Measurements from ENCODE around the gene DUSP7.

Gene DUSP7

DNA sequence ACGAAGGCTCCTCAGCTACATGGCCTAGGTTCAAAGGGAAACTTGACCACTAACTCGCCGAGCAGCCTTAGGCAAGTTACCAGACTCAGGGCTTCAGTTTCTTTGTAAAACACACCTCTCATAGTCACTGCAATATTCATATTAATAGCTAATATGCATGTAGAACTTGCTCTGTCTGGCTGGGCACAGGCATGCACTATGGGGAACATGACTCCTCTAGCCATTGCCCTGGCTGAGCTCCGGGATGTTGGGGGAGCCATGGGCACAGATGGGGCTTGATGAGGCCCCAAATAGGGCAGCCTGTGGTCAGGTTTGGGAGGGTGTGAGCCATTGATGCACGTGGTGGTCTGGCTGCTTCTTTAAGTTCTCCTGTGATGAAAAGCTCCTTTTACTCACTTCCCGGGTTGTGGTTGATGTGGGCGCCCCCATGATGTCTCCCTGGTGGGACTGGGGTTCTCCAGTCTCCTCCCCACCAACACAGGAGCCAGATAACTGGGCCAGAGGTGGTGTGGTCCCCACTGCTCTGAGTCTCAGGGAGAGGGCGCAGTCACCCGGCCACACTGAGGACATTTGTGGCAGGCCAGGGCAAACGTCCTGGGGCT is 29.4 kb upstream of the DUSP7 start:
- DNase-seq, result no peak

DNA sequence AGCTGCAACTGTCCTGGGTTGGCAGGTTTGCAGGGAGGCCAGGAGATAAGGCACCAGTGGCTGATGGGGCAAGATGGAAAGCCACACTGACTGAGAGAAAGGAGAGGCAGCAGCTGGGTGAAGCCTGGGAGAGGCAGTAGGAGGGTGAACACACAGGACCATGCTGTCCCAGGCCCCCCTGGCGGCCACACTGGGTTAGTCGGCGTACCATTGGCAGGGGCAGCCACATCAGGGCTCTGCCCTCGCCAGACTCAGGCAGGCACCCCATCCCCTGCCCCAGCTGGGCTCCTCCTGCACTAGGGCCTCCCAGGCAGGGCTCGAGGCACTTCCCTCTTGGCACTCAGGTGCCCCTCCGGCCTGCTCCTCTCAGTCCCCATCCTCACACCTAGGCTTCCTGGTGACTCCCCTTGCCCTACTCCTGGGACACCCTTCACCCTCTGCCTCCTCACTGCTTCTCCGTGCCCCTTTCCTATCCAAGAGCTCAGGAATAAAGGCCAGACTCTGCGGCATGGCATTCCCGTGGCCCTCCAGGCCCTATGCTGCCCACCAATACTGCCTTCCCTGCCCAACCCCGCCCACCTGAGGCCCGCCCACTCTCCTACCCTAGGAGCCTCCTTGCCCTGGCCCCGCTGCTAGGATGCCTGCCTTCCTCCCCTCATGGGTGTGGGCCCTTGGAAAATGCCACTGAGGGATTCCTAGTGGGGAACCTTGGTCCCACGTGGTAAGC is 28.7 kb upstream of the DUSP7 start:
- no peak for DNase-seq

DNA sequence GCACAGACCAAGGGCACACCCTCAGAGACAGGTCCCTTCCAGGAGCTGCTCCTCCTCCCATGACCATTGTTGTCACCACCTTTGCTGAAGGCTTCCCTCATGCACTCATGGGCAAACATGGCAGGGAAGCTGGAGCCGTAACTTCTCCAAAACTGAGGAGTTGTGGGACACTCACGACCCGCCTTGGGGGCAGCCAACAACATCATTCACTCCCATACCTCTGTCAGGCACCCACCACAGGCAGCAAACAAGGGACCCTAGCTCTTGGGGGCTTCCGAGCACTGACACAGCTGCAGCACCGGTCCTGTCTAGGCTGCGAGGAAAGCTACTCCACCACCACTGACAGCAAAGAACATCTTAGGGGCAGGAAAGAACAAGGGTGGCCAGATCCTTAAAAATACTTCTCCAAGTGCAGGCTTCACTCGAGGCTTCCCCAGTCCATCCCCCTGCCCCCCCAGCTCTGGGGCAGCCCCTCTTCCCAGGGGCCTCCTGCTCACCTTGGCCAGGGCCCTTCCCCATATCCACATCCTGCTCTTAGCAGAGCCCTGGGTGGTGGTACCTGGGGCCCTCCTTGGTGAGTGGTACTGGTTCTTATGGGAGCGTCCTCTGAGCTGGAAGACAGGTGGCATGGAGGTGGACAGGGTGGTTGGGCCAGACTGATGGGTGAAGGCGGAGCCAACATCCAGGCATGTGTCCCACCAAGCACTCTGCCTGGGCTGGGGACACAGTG is 28.0 kb upstream of the DUSP7 start:
- no peak for DNase-seq

DNA sequence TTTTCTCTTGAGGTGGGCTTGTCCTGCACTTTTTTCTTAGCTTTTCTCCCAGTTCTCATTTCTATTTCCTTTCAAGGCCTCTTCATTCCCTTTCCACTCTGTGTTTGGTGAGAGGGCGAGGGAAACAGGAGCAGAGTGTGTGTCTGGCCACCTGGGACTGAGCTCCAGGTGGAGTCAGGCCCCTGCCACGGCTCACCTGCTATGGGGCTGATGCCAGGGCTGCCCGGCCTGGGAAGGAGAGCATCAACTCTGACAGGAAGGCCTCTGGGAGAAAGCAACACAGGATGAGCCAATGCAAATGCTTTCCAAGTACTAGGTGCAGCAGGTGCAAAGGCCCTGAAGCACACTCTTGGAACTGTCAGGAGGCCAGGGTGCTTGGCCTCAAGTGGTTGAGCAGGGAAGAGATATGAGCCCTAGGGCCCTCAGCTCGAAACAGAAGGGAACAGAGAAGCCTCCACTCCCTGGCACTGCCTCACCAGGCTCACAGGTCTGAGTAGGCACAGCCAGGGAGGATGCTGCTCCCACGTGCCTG is 27.3 kb upstream of the DUSP7 start:
- DNase-seq, result no peak

DNA sequence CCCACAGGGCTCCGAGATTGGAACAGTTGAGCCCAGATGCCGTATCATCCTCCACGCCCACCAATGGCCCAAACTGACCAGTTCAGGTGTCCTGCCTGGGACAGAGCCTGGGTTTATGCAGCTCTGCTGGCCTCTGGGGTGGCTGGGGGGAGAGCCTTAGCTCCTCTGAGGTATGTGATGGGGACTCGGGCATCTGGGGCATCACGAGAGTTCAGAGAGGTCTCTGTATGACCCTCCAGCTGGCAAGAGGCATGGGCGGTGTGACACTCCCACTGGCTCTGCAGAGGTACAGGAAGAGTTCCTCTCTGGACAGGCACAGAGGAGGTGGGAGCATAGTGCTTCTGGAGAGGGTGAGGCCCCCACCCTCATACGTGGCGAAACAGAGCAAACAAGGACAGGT is 26.6 kb upstream of the DUSP7 start:
- no peak for DNase-seq

DNA sequence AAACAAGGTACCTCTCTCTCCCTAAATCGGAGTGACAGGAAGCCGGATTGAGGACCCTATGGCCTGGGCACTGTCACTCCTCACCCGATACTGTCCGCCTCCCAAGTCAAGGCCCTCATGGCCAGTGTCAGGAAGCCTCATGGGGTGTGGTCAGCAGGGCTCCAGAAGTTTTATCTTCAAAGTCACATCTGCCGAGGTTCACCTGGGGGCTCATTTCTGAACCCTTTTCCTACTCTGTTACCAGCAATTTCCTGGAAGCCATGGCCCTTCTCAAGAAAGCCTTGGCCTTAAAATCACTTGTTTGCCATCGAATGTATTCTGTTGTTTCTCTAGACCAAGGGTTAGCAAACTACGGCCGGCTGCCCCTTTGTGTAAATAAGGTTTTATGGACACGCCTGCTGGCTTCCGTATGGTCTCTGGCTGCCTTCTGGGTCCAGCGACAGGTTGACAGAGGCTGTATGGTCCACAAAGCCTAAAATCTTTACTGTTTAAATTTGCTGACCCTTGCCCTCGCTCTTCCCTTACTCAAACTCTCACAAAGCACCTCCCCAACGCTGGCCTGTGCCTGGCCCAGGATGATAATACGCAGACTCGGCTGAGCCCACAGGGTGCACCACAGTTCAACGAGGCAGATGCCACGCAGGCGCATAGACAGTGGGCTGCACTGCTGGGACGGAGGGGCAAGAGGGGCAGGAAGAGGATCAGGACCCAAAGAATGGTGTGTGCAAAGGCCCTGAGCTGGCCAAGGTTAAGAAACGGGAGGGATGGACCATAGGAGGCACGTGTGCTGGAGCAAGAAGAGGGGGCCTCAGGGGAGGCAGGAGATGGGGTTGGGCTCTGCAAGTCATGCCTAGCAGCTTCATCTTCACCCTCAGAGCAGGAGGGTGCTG is 24.7 kb upstream of the DUSP7 start:
- DNase-seq, result no peak

DNA sequence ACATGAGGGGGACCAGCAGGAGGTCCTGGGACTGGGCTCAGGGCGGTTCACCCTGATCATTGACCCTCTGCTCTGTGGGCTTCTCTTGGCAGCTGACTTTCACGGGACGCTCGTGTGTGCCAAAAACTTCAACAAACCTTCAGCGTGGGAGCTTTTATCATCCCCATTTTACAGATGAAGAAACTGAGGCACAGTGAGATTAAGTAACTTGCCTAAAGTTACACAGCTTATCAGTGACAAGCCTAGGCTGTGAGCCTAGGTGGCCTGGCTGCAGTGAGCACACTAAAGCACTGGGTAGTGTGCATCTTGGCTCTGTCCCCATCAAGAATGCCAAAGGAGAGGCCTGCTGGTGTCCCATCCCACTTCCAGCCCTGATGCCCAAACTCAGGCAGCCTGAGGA is 23.6 kb upstream of the DUSP7 start:
- DNase-seq, result no peak

DNA sequence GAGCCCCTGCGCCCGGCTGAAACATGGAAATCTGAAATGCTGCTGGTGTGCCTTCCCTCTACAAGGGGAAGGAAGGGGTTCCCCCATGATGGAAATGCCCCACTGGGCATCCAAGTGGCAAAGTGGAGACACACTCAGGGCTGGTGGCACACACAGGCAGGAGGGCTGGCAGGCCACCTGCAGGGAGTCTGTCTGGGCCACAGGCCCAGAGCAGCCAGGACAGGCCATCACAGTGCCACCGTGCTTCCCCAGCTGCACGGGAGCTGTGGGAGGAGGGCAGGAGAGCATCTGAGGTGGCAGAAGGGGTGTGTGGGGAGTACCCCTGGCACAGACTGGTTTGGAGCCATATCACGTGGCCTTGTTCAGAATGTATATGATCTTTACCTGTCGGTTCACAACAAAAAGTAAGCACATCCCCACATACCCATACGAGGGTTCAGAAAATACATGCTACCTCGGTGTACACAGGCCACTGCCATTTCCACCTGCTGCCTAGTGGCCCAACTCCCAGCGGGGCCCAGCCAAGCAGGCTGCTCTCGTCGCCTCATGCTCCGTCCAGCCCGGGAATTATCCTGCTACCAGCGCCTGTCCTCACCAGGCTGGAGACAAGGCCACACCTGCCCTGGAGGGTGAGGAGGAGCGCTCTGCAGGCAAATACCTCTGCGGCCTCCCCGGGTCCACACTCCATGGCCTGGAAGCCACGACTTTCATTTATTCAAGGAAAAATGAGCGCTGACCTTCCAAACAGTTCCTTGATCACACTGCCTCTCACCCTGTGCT is 22.6 kb upstream of the DUSP7 start:
- no peak for DNase-seq

DNA sequence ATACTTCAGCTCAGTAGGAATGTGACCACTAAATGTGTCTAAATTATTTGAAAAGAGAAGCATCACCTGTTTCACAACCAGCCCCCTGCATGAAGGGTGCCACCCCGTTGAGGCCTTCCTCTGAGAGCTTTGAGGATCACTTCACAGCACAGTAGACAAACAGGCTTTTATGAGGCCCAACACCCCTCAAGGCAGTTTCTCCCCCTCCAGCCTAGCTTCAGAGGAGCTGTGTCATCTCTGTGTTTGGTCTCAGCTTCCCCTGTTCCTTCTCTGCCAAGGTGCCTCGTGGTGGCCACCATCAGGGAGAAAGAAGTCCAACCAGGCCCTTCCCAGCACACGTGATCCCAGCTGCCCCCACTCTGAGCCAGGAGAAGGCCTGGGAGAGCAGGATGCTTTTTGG is 21.6 kb upstream of the DUSP7 start:
- DNase-seq, result no peak

DNA sequence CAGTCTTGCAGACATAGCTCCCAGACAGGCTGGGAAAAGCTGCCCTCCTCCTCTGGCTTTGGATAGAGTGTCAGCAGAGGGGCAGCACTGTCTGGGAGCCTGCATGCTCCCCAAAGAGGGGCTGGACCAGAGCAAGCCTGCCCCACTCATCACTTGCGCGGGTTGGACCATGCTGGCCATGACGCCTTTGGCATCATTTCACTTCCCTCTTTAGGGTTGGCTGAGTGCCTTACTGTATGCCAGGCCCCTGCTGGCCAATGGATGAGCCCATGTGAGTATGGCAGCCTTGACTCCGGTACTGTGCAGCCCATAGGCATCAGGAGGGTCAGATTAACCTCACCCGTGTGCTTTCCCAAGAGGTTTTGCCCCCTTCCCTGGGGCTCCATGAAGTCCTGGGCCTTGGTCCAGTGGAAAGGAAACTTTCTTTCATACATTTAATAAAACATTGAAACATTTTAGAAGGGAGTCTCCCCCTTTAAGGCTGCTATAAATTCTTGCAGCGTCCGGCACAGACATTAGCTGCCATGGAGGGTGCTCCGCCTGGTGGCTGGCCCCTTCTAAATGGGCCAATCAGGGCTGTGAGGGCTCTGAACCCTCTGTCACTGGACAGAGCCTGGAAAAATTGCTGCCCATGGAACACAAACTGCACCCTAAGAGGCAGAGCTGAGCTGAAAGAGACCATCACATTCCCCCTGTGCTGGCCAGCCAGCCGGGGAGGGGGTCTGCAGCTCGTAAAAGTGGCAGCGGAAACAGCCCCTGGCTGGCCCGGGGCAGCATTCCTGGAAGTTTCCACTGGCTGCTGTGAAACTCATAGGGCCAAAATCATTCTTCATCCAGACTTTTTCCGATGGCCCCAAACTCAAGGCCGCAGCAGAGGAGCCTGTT is 20.8 kb upstream of the DUSP7 start:
- no peak for DNase-seq

DNA sequence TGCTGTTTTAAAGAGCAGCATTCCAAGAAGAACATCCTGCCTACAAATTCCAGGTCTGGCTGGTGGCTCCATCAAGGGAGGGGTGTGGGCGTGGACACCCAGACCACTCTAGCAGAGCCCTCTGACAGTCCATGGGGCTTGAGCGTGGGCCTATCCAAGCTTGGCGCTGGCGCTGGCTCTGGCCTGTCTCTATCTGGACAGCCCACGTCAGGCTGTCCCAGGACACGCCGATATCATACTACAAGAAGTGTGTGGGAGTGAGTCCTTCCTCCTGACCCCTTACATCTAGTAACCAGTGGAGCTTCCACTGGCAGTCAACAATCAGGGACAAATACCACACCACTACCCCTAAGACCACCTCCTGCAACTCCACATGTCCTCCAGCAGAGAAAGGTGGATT is 17.1 kb upstream of the DUSP7 start:
- DNase-seq, result no peak

DNA sequence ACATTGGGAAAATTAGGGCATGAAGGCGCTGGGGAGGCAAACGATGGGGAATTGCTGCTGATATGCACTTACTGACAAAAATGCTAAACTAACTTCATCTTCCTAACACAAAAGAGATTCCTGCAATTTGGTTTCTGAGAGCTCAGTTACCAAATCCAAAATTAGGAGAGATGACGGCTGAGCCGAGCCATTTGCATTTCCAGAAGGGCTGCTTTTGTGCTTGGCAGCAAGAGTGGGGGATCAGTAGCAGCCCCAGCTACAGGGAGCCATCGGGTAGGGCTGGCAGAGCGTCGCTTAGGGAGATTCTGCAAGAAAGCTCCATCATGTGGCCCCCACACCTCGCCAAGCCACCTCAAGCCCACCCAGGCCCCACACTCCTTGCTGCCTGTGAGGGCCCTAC is 16.1 kb upstream of the DUSP7 start:
- no peak for DNase-seq

DNA sequence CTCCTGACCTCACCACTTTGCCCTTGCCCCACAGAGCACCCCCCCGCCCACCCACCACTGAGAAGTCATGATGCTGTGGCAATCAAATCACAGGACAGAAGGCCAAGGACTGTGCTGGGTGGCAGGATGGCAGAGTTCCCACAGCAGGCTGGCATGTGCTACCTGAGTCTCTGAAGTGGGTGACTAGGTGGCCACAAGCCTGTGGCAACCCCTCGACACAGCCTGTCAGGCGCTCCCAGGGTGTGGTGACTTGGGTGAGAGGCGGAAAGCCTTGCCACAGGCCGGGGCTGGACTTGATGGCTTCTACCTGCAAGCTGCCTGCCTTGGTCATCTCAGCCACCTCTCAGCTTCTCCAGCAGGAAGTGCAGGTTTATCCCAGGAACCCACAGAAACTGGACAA is 15.6 kb upstream of the DUSP7 start:
- DNase-seq, result no peak

DNA sequence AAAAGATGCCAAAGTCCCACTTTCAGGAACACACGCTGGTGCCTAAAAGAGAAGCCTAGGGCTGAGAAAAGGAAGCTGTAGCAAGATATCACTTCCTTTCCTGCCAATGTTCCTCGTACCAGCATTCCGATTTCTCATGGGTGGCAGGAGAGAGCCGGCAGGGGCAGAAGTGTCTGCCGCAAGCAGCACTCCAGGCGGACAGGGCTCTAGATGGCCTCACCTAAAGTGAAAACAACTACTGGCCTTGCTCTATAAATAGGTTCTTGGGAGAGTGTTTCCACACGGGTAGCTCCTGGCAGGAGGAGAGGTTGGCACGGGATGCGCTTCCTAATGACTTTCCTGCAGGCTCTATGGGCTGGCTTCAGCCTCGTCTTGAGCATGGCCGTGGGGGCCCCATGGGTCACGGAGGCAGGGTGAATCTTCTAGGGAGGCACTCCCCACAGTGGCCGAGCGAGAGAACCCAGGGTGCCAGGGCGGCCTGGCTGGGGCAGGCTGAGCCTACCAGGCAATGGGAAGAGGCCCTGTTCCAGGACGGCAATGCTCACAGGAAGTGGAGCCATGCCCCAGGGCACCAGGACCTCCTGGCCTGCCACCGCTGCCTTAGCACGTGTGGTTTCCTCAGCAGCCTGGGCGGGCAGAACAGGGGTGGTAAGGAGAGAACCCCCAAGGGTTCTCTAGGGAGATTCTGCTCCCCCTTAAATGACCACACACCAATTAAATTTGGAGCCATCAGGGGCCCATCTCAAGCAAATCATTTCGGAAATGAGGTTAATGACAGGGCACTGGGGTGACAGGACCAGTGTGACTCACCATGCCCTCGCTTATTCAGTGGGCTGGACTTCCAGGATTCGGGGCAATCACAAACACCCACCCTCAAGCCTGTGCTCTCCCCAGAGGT is 14.6 kb upstream of the DUSP7 start:
- no peak for DNase-seq

DNA sequence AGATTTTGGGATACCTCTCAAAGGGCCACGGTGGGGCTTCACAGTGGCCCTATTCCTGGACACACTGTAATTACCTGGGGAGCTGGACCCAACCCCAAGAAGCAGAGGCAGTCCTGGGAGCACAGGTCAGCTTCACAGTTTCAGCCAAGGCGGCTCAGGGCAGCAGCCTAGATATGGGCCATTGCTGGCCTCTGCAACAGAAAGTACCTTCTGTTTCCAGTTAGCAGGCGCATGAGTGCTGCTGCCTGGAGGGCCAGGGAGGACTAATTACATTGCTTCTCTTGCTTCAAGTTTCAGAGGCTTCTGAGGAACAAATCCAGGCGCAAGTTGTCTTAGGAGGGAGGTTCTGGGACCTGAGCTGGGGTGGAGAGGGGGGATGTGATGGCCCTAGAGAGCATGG is 13.5 kb upstream of the DUSP7 start:
- no peak for DNase-seq

DNA sequence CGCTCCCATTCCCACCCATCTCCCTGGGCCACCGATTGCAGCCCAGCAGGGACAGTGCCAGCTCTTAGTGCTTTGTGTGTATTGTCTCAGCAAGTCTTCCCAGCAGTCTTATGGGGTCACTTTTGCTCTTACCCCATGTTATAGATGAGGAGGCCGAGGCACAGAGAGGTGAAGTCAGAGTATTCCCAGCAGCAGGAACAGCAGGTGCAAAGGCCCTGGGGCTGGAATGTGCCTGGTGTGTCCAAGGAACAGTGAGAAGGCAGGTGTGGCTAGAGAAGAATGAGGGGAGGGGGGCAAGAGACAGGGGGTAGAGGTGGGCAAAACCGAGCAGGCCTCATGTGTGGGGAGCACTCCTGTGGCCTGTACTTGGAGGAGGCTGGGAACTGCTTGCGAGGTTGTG is 12.8 kb upstream of the DUSP7 start:
- DNase-seq, result no peak

DNA sequence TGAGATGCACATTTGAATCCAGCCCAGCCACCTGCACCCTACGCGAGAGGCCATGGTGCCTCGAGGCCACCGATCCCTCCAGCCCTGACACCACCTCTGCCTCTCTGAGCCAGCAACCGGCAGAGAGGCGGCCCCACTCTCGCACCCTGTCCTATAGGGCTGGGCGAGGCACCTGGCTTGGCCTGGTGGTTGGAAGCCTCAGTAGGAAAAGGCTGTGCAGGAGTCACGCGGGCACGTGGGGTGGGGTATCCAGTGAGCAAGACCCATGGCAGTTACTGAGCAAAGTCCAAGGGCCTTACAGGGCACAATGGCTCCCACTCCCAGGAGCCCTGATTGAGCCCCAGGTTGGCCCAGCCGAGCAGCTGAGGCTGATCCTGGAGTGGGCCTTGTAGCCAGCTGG is 12.4 kb upstream of the DUSP7 start:
- DNase-seq, result no peak

DNA sequence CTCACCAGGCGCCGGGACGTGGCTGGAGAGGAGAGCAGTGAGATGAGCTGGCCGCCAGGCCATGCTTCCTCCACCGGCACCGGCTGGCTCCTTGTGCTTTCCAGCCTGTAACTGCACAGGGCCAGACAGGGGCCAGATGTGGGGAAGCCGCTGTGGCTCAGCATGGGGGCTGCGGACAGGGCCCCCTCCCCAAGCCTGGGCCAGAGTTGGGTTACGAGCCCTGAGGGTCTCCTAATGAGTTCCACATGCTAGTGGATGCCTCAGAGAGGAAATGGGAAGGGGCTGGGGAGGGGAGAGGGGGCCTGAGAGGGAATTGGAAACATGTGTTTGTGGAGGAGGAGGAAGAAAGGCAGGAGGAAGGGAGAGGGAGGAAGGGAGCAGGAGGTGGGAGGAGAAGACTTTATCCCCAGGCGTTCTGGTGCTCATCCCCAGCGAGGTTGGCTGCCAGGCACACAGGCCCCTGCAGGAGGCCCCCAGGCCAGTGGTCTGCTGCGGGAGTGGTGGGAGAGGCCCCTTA is 11.7 kb upstream of the DUSP7 start:
- DNase-seq, result no peak

DNA sequence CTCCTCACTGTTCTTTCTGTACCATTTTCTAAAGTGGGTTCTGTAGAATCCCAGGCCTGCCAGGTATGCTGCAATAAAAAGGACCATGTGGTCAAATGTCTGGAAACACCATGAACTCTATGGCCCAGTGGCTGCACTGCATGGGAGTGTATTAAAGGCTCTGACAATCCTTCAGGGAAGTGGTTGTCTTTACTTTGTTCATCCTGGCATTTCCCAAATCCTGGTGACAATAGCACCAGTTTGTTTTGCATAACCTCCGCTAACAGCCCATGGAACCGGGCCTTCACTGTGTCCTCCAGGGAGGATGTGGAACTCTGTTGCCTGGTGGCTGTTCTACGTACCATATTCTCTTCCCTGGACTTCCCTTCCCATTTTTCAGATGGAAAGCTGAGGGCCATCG is 11.2 kb upstream of the DUSP7 start:
- no peak for DNase-seq

DNA sequence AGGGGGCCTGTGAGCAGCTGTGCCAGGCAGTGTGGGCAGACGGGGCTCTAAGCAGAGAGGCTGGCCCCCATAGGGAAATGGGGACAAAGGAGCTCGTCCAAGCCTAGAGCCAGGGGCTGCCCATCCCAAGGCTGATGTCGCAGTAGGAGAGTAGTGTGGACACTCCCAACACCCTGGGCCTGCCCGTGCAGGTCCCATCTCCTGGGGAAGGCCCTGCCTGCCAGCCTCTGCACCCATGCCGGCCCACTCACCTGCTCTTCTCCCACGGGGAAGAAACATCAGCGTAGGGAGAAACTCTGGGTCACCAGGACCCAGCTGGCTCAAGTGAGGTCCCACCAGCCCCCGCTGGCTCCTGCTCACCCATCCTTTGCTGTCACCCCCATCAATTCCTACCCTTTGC is 10.7 kb upstream of the DUSP7 start:
- no peak for DNase-seq
